Ascending aorta (tissue), 2 donors: ENCODE results near the gene SH2B2. TPM values are rescaled to one million over a fixed set of nuclear protein-coding genes. Genes with fewer than 3 reads are reported as not detected.

Source experiments
- DNase-seq, 2 donors: peaks; one replicate each; pipeline ENCODE4 v3.0.0-alpha.2; 2019; ENCODE audit warnings: low spot score in 2 of 2
- H3K27ac ChIP-seq, 2 donors: fragments of 200-600 bp; sonication (generic); one replicate each; pipeline ENCODE4 v1.5.1; 2016 to 2017; ENCODE audit warnings: mild to moderate bottlenecking in 1 of 2
- H3K27me3 ChIP-seq: fragments of 200-600 bp; sonication (generic); one replicate; pipeline ENCODE4 v1.5.1; 2017
- H3K36me3 ChIP-seq, 2 donors: fragments of 200-600 bp; sonication (generic); one replicate each; pipeline ENCODE4 v1.5.1; 2016
- H3K4me1 ChIP-seq, 2 donors: fragments of 200-600 bp; sonication (generic); one replicate each; pipeline ENCODE4 v1.5.1; 2016 to 2017; ENCODE audit warnings: mild to moderate bottlenecking in 1 of 2
- H3K4me3 ChIP-seq, 2 donors: fragments of 200-600 bp; sonication (generic); one replicate each; pipeline ENCODE4 v1.5.1; 2016 to 2017; ENCODE audit warnings: mild to moderate bottlenecking in 1 of 2
- H3K9me3 ChIP-seq, 2 donors: fragments of 200-600 bp; sonication (generic); one replicate each; pipeline ENCODE4 v1.5.1; 2016
- CTCF ChIP-seq, 3 experiments: fragments of 200-600 bp in 2 of 3; fragments of 450-650 bp in 1 of 3; sonication (generic) in 2 of 3; IDR thresholded peaks; one replicate each; pipeline ENCODE4 v1.5.1; 2016 to 2019; ENCODE audit warnings: antibody characterized with exemption in 3 of 3, mild to moderate bottlenecking in 1 of 3, moderate library complexity in 1 of 3
- intact Hi-C: fragments of 100-400 bp; cut with DNase I; formaldehyde crosslinking; loops from one replicate; pipeline ENCODE4 v1.15.1; 2023
- total RNA-seq: library from RNA; depleted of rRNA; stranded (reverse); fragments of >200 nt; gene quantifications from one replicate; pipeline ENCODE4 v1.1.0, GENCODE V29; 2016

SH2B2 gene
- total RNA-seq: 4.2 TPM

- Histone ChIP-seq H3K4me3 (peak within 1 kb of the TSS; percentile 85 to 86), H3K9me3 (no peaks in the 10 kb centered on the region), H3K4me1 (peaks cover 5 to 8% of the 10 kb centered on the region in 2 donors), H3K36me3 (no peaks in the 10 kb centered on the region), H3K27ac (peak within 1 kb of the TSS; percentile 84 to 86), H3K27me3 (no peaks in the 10 kb centered on the region)
- TF ChIP-seq CTCF (IDR thresholded peaks at IDR 0.05): no peak
- DNase-seq: peak in 1 of 2 donors; percentile 91
- intact Hi-C loops: loop anchor here (5.0 kb wide), 1 partner anchor 76 kb away; no protein-coding TSS in a partner anchor
Measured at GRCh38 chr7:102286237-102287110, at the start of gene SH2B2. Gene SH2B2 (plus strand): TSS chr7:102286868. CDS start chr7:102300551, 13,683 bp downstream.

- intact Hi-C loops: no loop called here
- DNase-seq: no peak
- H3K9me3 ChIP-seq: no peaks in the 10 kb centered on the region
- H3K4me3 ChIP-seq: no peak overlapping the region
- no peak for TF ChIP-seq CTCF (IDR thresholded peaks at IDR 0.05)
- H3K27ac ChIP-seq: no peak overlapping the region
- H3K36me3 ChIP-seq: peaks cover 40 to 61% of the 10 kb centered on the region in 2 donors
- no peaks in the 10 kb centered on the region for H3K4me1 ChIP-seq
- no peaks in the 10 kb centered on the region for H3K27me3 ChIP-seq
Measured at GRCh38 chr7:102239206-102239820, 47.4 kb upstream of the SH2B2 start.

- H3K36me3 ChIP-seq: peaks cover 30 to 64% of the 10 kb centered on the region in 2 donors
- H3K4me3 ChIP-seq: no peak overlapping the region
- intact Hi-C loops: no loop called here
- H3K27me3 ChIP-seq: no peaks in the 10 kb centered on the region
- DNase-seq: no peak
- no peak for TF ChIP-seq CTCF (IDR thresholded peaks at IDR 0.05)
- H3K4me1 ChIP-seq: no peaks in the 10 kb centered on the region
- no peaks in the 10 kb centered on the region for H3K9me3 ChIP-seq
- no peak overlapping the region for H3K27ac ChIP-seq
Measured at GRCh38 chr7:102241431-102241830, 45.2 kb upstream of the SH2B2 start.

- DNase-seq: no peak
- TF ChIP-seq CTCF (IDR thresholded peaks at IDR 0.05): no peak
- Histone ChIP-seq H3K27me3 (no peaks in the 10 kb centered on the region), H3K27ac (no peak overlapping the region), H3K9me3 (no peaks in the 10 kb centered on the region), H3K36me3 (peaks cover 34 to 55% of the 10 kb centered on the region in 2 donors), H3K4me3 (no peak overlapping the region), H3K4me1 (no peaks in the 10 kb centered on the region)
- intact Hi-C loops: no loop called here
Measured at GRCh38 chr7:102244601-102245000, 42.1 kb upstream of the SH2B2 start.

GRCh38 chr7:102248081-102248455 is 38.6 kb upstream of the SH2B2 start:
- Histone ChIP-seq H3K27ac (no peak overlapping the region), H3K4me1 (no peaks in the 10 kb centered on the region), H3K27me3 (no peaks in the 10 kb centered on the region), H3K9me3 (no peaks in the 10 kb centered on the region), H3K4me3 (no peak overlapping the region), H3K36me3 (peaks cover 22 to 35% of the 10 kb centered on the region in 2 donors)
- intact Hi-C loops: no loop called here
- no peak for DNase-seq
- TF ChIP-seq CTCF (IDR thresholded peaks at IDR 0.05): no peak
